Retina (tissue), 1 donor: ENCODE results near the gene PSMC2.

Source experiments
- DNase-seq: peaks from one replicate; pipeline ENCODE4 v3.0.0-alpha.2; 2016

Gene PSMC2

GRCh38 chr7:103347507-103348267, at the start of gene PSMC2:
Gene PSMC2, plus strand, starts transcription at chr7:103347643. Its CDS starts 69 bp downstream, at chr7:103347712.
- peak; percentile 92 for DNase-seq

- no peak for DNase-seq
These were observed 49.6 kb upstream of the PSMC2 start for GRCh38 chr7:103297837-103298179.

- DNase-seq, result no peak
These were observed 47.8 kb upstream of the PSMC2 start for GRCh38 chr7:103299660-103300059.

GRCh38 chr7:103301441-103301840, 46.0 kb upstream of the PSMC2 start:
- no peak for DNase-seq

GRCh38 chr7:103307503-103308231, 39.8 kb upstream of the PSMC2 start:
- DNase-seq, result no peak

GRCh38 chr7:103314852-103315251, 32.6 kb upstream of the PSMC2 start:
- DNase-seq, result no peak

- no peak for DNase-seq
These were observed 31.0 kb upstream of the PSMC2 start for GRCh38 chr7:103316380-103316941.

GRCh38 chr7:103317009-103317408, 30.4 kb upstream of the PSMC2 start:
- no peak for DNase-seq

- DNase-seq, result no peak
These were observed 21.7 kb upstream of the PSMC2 start for GRCh38 chr7:103325744-103326143.

GRCh38 chr7:103336761-103337160, 10.7 kb upstream of the PSMC2 start:
- no peak for DNase-seq

- DNase-seq, result no peak
These were observed 8.6 kb upstream of the PSMC2 start for GRCh38 chr7:103338864-103339263.

- DNase-seq, result no peak
These were observed 6.0 kb upstream of the PSMC2 start for GRCh38 chr7:103341466-103341865.

GRCh38 chr7:103343332-103343731, 4.1 kb upstream of the PSMC2 start:
- DNase-seq, result no peak

- no peak for DNase-seq
These were observed 3.5 kb upstream of the PSMC2 start for GRCh38 chr7:103343758-103344452.

GRCh38 chr7:103344453-103345149, 2.8 kb upstream of the PSMC2 start, which contains the start of gene DNAJC2:
Gene DNAJC2, minus strand, starts transcription at chr7:103344767. Its CDS starts 145 bp downstream, at chr7:103344622.
- DNase-seq, result peak; percentile 92

- no peak for DNase-seq
These were observed 1.0 kb upstream of the PSMC2 start for GRCh38 chr7:103346396-103346795.

- DNase-seq, result no peak
These were observed 1.0 kb downstream of the PSMC2 start for GRCh38 chr7:103348452-103348851.

GRCh38 chr7:103348959-103349358, 1.5 kb downstream of the PSMC2 start:
- no peak for DNase-seq

GRCh38 chr7:103349805-103350204, 2.4 kb downstream of the PSMC2 start:
- no peak for DNase-seq

- no peak for DNase-seq
These were observed 22.0 kb downstream of the PSMC2 start for GRCh38 chr7:103369432-103369831.

- DNase-seq, result no peak
These were observed 26.6 kb downstream of the PSMC2 start for GRCh38 chr7:103373866-103374643.
